HCT116 (cell line): ENCODE results near the gene GIT2. TPM values are rescaled to one million over a fixed set of nuclear protein-coding genes. Genes with fewer than 3 reads are reported as not detected.
A peak's percentile ranks its signal among the peaks of the same experiment; 100 is the strongest.

Experiments used
- ATAC-seq: fragments of 200-7000 bp; cut with Tn5 transposase; 2 replicates; pipeline ENCODE4 v1.9.1; 2020; ENCODE audit warnings: mild to moderate bottlenecking, moderate library complexity
- BruUV-seq: library from RNA; stranded (reverse); fragments of 400-500 nt; replicated peaks from 2 replicates; lab custom pipeline; 2021; lab: Mats Ljungman, UMichigan
- CTCF ChIA-PET: fragments of 300-600 bp; sonication (Branson Sonifier 250); formaldehyde crosslinking; loops from one replicate; lab custom pipeline; 2021; ENCODE audit warnings: antibody characterized with exemption; lab: Charles Lee
- POLR2A ChIA-PET: fragments of 300-600, 350-600 bp; sonication (Branson Sonifier 250); formaldehyde crosslinking; loops from one replicate; lab custom pipeline; 2021; ENCODE audit warnings: antibody characterized with exemption; lab: Charles Lee
- RAD21 ChIA-PET, 2 experiments: fragments of 300-600 bp; sonication (Branson Sonifier 250); formaldehyde crosslinking; loops; one replicate each; lab custom pipeline; 2023; ENCODE audit warnings: low total read pairs in 2 of 2; ENCODE audit not compliant: uncharacterized antibody in 2 of 2, unreplicated experiment in 2 of 2, low non-redundant PET in 1 of 2; lab: Charles Lee
- DNase-seq: peaks from one replicate; pipeline ENCODE4 v3.0.0-alpha.2; 2010; ENCODE audit warnings: low read depth, low spot score
- H2AFZ ChIP-seq: fragments of 200-600 bp; shearing (Covaris generic), sonication (generic); 2 replicates; pipeline ENCODE4 v1.6.1; 2017; ENCODE audit warnings: low read depth, mixed run types, mixed read lengths, antibody characterized with exemption, low read length; ENCODE audit not compliant: poor library complexity, severe bottlenecking
- H3K27ac ChIP-seq: 2 replicates; pipeline ENCODE4 v1.5.1; 2012; ENCODE audit warnings: low read depth, low read length
- H3K27me3 ChIP-seq: fragments of 200-600 bp; sonication (generic); 2 replicates; pipeline ENCODE4 v1.6.1; 2016; ENCODE audit warnings: mixed run types, low read length, mixed read lengths; ENCODE audit not compliant: insufficient read depth
- H3K36me3 ChIP-seq, 2 experiments: fragments of 200-500 bp in 1 of 2; fragments of 200-600 bp in 1 of 2; sonication (Bioruptor generic) in 1 of 2; sonication (generic) in 1 of 2; 2 replicates each; pipeline versions ENCODE4 v1.5.1 to v1.6.1; 2014 to 2016; ENCODE audit warnings: low read length in 2 of 2, inconsistent platforms in 1 of 2, mixed read lengths in 1 of 2, mixed run types in 1 of 2; ENCODE audit not compliant: insufficient read depth in 2 of 2, control insufficient read depth in 1 of 2
- H3K4me1 ChIP-seq, 2 experiments: fragments of 200-600 bp in 1 of 2; sonication (generic) in 1 of 2; 2 replicates each; pipeline versions ENCODE4 v1.5.1 to v1.6.1; 2012 to 2017; ENCODE audit warnings: low read length in 2 of 2, inconsistent platforms in 1 of 2, mild to moderate bottlenecking in 1 of 2, mixed read lengths in 1 of 2, mixed run types in 1 of 2, moderate library complexity in 1 of 2; ENCODE audit not compliant: insufficient read depth in 2 of 2, control insufficient read depth in 1 of 2
- H3K4me2 ChIP-seq: fragments of 200-600 bp; sonication (generic); 2 replicates; pipeline ENCODE4 v1.6.1; 2017; ENCODE audit warnings: mixed run types, low read length, mixed read lengths
- H3K4me3 ChIP-seq, 2 experiments: fragments of 200-600 bp in 1 of 2; sonication (generic) in 1 of 2; replicated peaks in 1 of 2; 2 replicates each; pipeline ENCODE4 v1.5.1; 2011 to 2016; ENCODE audit warnings: low read length in 2 of 2, control low read depth in 1 of 2, low read depth in 1 of 2, mild to moderate bottlenecking in 1 of 2, mixed read lengths in 1 of 2, mixed run types in 1 of 2
- H3K79me2 ChIP-seq: fragments of 200-600 bp; sonication (generic); 2 replicates; pipeline ENCODE4 v1.6.1; 2017; ENCODE audit warnings: mild to moderate bottlenecking, mixed run types, low read length, moderate library complexity, mixed read lengths; ENCODE audit not compliant: insufficient read depth
- H3K9ac ChIP-seq: fragments of 200-600 bp; sonication (generic); 2 replicates; pipeline ENCODE4 v1.6.1; 2016; ENCODE audit warnings: low read length, mixed read lengths
- H3K9me2 ChIP-seq: fragments of 200-600 bp; sonication (generic), shearing (Covaris generic); 2 replicates; pipeline ENCODE4 v1.6.1; 2017; ENCODE audit warnings: mixed run types, mild to moderate bottlenecking, moderate library complexity; ENCODE audit not compliant: insufficient read depth
- H3K9me3 ChIP-seq, 2 experiments: fragments of 200-500 bp in 1 of 2; fragments of 200-600 bp in 1 of 2; sonication (Bioruptor generic) in 1 of 2; sonication (generic) in 1 of 2; 2 replicates each; pipeline ENCODE4 v1.6.1; 2014 to 2017; ENCODE audit warnings: low read length in 2 of 2, mixed read lengths in 2 of 2, inconsistent platforms in 1 of 2, low read depth in 1 of 2, mild to moderate bottlenecking in 1 of 2, mixed run types in 1 of 2, moderate library complexity in 1 of 2; ENCODE audit not compliant: control insufficient read depth in 1 of 2, insufficient read depth in 1 of 2
- H4K20me1 ChIP-seq: fragments of 200-600 bp; sonication (generic), shearing (Covaris generic); 2 replicates; pipeline ENCODE4 v1.6.1; 2017; ENCODE audit warnings: mixed run types, mild to moderate bottlenecking, moderate library complexity; ENCODE audit not compliant: insufficient read depth
- ATF3 ChIP-seq: IDR thresholded peaks from 2 replicates; pipeline ENCODE4 v1.6.1; 2012
- CEBPB ChIP-seq: IDR thresholded peaks from 2 replicates; pipeline ENCODE4 v1.6.1; 2012; ENCODE audit warnings: low read depth
- CTCF ChIP-seq, 3 experiments: fragments of 200-600 bp in 1 of 3; sonication (generic) in 1 of 3; IDR thresholded peaks in 2 of 3; conservative IDR thresholded peaks in 1 of 3; 2 replicates each; pipeline ENCODE4 v1.5.1; 2012 to 2017; ENCODE audit warnings: low read depth in 2 of 3, low read length in 2 of 3, antibody characterized with exemption in 1 of 3, borderline replicate concordance in 1 of 3, control low read depth in 1 of 3, mild to moderate bottlenecking in 1 of 3, mixed read lengths in 1 of 3, mixed run types in 1 of 3, moderate library complexity in 1 of 3; ENCODE audit not compliant: insufficient read depth in 1 of 3
- EGR1 ChIP-seq: IDR thresholded peaks from 2 replicates; pipeline ENCODE4 v1.6.1; 2012; ENCODE audit warnings: low read depth
- ELF1 ChIP-seq: IDR thresholded peaks from 2 replicates; pipeline ENCODE4 v1.6.1; 2012; ENCODE audit warnings: low read depth, borderline replicate concordance
- FOSL1 ChIP-seq: IDR thresholded peaks from 2 replicates; pipeline ENCODE4 v1.6.1; 2012; ENCODE audit warnings: low read depth
- JUND ChIP-seq: IDR thresholded peaks from 2 replicates; pipeline ENCODE4 v1.6.1; 2012
- MAX ChIP-seq: IDR thresholded peaks from 2 replicates; pipeline ENCODE4 v1.6.1; 2012
- POLR2A ChIP-seq: IDR thresholded peaks from 2 replicates; pipeline ENCODE4 v1.7.0; 2011; ENCODE audit warnings: borderline replicate concordance; ENCODE audit not compliant: insufficient read depth, insufficient read length; ENCODE audit errors: extremely low read depth
- RAD21 ChIP-seq: IDR thresholded peaks from 2 replicates; pipeline ENCODE4 v1.6.1; 2012; ENCODE audit warnings: low read depth, mild to moderate bottlenecking
- SP1 ChIP-seq: IDR thresholded peaks from 2 replicates; pipeline ENCODE4 v1.6.1; 2012; ENCODE audit warnings: low read depth
- SRF ChIP-seq: IDR thresholded peaks from 2 replicates; pipeline ENCODE4 v1.6.1; 2012; ENCODE audit warnings: low read depth
- YY1 ChIP-seq: IDR thresholded peaks from 2 replicates; pipeline ENCODE4 v1.6.1; 2011; ENCODE audit warnings: low read length, low read depth, moderate library complexity, mild to moderate bottlenecking; ENCODE audit not compliant: insufficient replicate concordance; ENCODE audit errors: extremely low read depth
- ZFX ChIP-seq: fragments of 450-650 bp; IDR thresholded peaks from 2 replicates; pipeline ENCODE4 v1.6.1; 2017
- ZNF274 ChIP-seq: fragments of 200-500 bp; sonication (Bioruptor generic); IDR thresholded peaks from 2 replicates; pipeline ENCODE4 v1.6.1; 2014; ENCODE audit warnings: mild to moderate bottlenecking, low read depth, low read length, inconsistent platforms
- intact Hi-C: fragments of 100-400 bp; cut with micrococcal nuclease; formaldehyde crosslinking; loops from 2 replicates; pipeline ENCODE4 v1.10.0; 2022
- total RNA-seq: library from RNA; stranded (reverse); gene quantifications from one replicate; pipeline ENCODE4 v1.2.1, GENCODE V29; 2021; ENCODE audit not compliant: unreplicated experiment
- TF ChIP-seq, protein P1 (sequence below): IDR thresholded peaks from 2 replicates; pipeline ENCODE4 v1.6.1; 2011; ENCODE audit warnings: mild to moderate bottlenecking, low read length, moderate library complexity; ENCODE audit not compliant: insufficient replicate concordance; ENCODE audit errors: extremely low read depth

GIT2 gene
- total RNA-seq, 1 experiment from 2014 or later, result 21.5 TPM

- no peak for TF ChIP-seq ATF3
- TF ChIP-seq RAD21, result peak; percentile 68
- no peak for TF ChIP-seq EGR1
- no peak for TF ChIP-seq SRF
Observed at GRCh38 chr12:109927622-109928021, 68.5 kb downstream of the GIT2 start (continued).

GRCh38 chr12:109926488-109927210 lies 69.5 kb downstream of the GIT2 start:
- no peak overlapping the region for H3K4me2 ChIP-seq
- H4K20me1 ChIP-seq, result no peaks in the 10 kb centered on the region
- RAD21 ChIA-PET, result interaction anchor here in 1 of 2 experiments (1.1 kb wide), 1 partner anchor 74 kb away, joined by 4 read pairs; no protein-coding TSS in a partner anchor
- no peaks in the 10 kb centered on the region for H3K4me1 ChIP-seq
- H3K9me2 ChIP-seq, result no peaks in the 10 kb centered on the region
- no peaks in the 10 kb centered on the region for H3K27me3 ChIP-seq
- no peak for TF ChIP-seq EGR1
- TF ChIP-seq CTCF (IDR thresholded peaks at IDR 0.05 in 2 of 3, conservative IDR thresholded peaks at IDR 0.05 in 1 of 3; ENCODE audit: borderline replicate concordance in 1 of 3, insufficient read depth in 1 of 3, low read depth in 2 of 3, low read length in 2 of 3), result no peak
- TF ChIP-seq ZFX, result no peak
- TF ChIP-seq ATF3, result no peak
- TF ChIP-seq POLR2A, result no peak
- TF ChIP-seq, protein P1, sequence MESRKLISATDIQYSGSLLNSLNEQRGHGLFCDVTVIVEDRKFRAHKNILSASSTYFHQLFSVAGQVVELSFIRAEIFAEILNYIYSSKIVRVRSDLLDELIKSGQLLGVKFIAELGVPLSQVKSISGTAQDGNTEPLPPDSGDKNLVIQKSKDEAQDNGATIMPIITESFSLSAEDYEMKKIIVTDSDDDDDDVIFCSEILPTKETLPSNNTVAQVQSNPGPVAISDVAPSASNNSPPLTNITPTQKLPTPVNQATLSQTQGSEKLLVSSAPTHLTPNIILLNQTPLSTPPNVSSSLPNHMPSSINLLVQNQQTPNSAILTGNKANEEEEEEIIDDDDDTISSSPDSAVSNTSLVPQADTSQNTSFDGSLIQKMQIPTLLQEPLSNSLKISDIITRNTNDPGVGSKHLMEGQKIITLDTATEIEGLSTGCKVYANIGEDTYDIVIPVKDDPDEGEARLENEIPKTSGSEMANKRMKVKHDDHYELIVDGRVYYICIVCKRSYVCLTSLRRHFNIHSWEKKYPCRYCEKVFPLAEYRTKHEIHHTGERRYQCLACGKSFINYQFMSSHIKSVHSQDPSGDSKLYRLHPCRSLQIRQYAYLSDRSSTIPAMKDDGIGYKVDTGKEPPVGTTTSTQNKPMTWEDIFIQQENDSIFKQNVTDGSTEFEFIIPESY, result no peak
- TF ChIP-seq SP1, result no peak
- no peak for TF ChIP-seq SRF
- no peak for TF ChIP-seq ZNF274
- TF ChIP-seq JUND, result no peak
- no peak for TF ChIP-seq CEBPB
- no peak for TF ChIP-seq FOSL1
- TF ChIP-seq MAX, result no peak
- no peak for TF ChIP-seq ELF1
- TF ChIP-seq YY1, result no peak
- BruUV-seq, result no TSS peak
- no peak overlapping the region for H3K4me3 ChIP-seq
- H3K79me2 ChIP-seq, result no peaks in the 10 kb centered on the region
- DNase-seq (no peak), ATAC-seq (no peak)
- CTCF ChIA-PET, result interaction anchor here (0.7 kb wide), 1 partner anchor 16 kb away, joined by 3 read pairs; no protein-coding TSS in a partner anchor
- intact Hi-C loops, result loop anchor here (1.0 kb wide), 1 partner anchor 73 kb away; no protein-coding TSS in a partner anchor
- POLR2A ChIA-PET, result no interaction called here
- H3K27ac ChIP-seq, result no peak overlapping the region
- H2AFZ ChIP-seq, result no peak overlapping the region
- peaks cover 0 to 2% of the 10 kb centered on the region in 2 experiments; a peak in 1 of 4 replicates for H3K36me3 ChIP-seq
- no peaks in the 10 kb centered on the region for H3K9me3 ChIP-seq
- H3K9ac ChIP-seq, result no peak overlapping the region
